ENCODE data around the gene SLC4A11. TPM values are rescaled to one million over a fixed set of nuclear protein-coding genes. Genes with fewer than 3 reads are reported as not detected.

Gene SLC4A11
- polyA plus RNA-seq, 1 experiment: 0.53 TPM

- no peak for DNase-seq (ENCODE audit: low read depth, low spot score)
- CTCF ChIA-PET: no interaction called here
- POLR2A ChIA-PET: no interaction called here
These were observed 9.8 kb downstream of the SLC4A11 start for GRCh38 chr20:3229158-3229557.

GRCh38 chr20:3228750-3229032, 10.3 kb downstream of the SLC4A11 start:
- no peaks in the 10 kb centered on the region for H3K27me3 ChIP-seq (ENCODE audit: control insufficient read depth, insufficient read depth, low read length)
- TF ChIP-seq CTCF (IDR thresholded peaks at IDR 0.05; ENCODE audit: low read depth, low read length): no peak
- no peak overlapping the region for H3K27ac ChIP-seq (ENCODE audit: low read depth, low read length)
- ChIA-PET POLR2A (no interaction called here), CTCF (no interaction called here)
- no peak overlapping the region for H3K4me3 ChIP-seq (ENCODE audit: low read depth, low read length)
- no peak for DNase-seq (ENCODE audit: low read depth, low spot score)
- H3K9me3 ChIP-seq (ENCODE audit: control insufficient read depth, insufficient read depth, low read length): no peaks in the 10 kb centered on the region; the same call in 1 of the 2 replicates

More at GRCh38 chr20:3229158-3229557, 9.8 kb downstream of the SLC4A11 start:
- TF ChIP-seq CTCF (IDR thresholded peaks at IDR 0.05; ENCODE audit: low read depth, low read length): no peak
- Histone ChIP-seq H3K9me3 (ENCODE audit: control insufficient read depth, insufficient read depth, low read length) (no peaks in the 10 kb centered on the region; the same call in 1 of the 2 replicates), H3K4me3 (ENCODE audit: low read depth, low read length) (no peak overlapping the region), H3K27me3 (ENCODE audit: control insufficient read depth, insufficient read depth, low read length) (no peaks in the 10 kb centered on the region), H3K27ac (ENCODE audit: low read depth, low read length) (no peak overlapping the region)

GRCh38 chr20:3227936-3228749, 10.8 kb downstream of the SLC4A11 start:
- DNase-seq (ENCODE audit: low read depth, low spot score): no peak
- POLR2A ChIA-PET: no interaction called here
- CTCF ChIA-PET: interaction anchor here (1.3 kb wide), 1 partner anchor 10 kb away, joined by 9 read pairs; no protein-coding TSS in a partner anchor

GRCh38 chr20:3227506-3227905, 11.5 kb downstream of the SLC4A11 start:
- H3K9me3 ChIP-seq (ENCODE audit: control insufficient read depth, insufficient read depth, low read length): no peaks in the 10 kb centered on the region; the same call in 1 of the 2 replicates
- no peaks in the 10 kb centered on the region for H3K27me3 ChIP-seq (ENCODE audit: control insufficient read depth, insufficient read depth, low read length)
- no peak for DNase-seq (ENCODE audit: low read depth, low spot score)
- no peak for TF ChIP-seq CTCF (IDR thresholded peaks at IDR 0.05; ENCODE audit: low read depth, low read length)
- no peak overlapping the region for H3K27ac ChIP-seq (ENCODE audit: low read depth, low read length)
- no peak overlapping the region for H3K4me3 ChIP-seq (ENCODE audit: low read depth, low read length)
- CTCF ChIA-PET: interaction anchor here (1.3 kb wide), 1 partner anchor 9 kb away, joined by 9 read pairs; no protein-coding TSS in a partner anchor
- POLR2A ChIA-PET: no interaction called here

More at GRCh38 chr20:3227936-3228749, 10.8 kb downstream of the SLC4A11 start:
- H3K27ac ChIP-seq (ENCODE audit: low read depth, low read length): no peak overlapping the region
- no peak for TF ChIP-seq CTCF (IDR thresholded peaks at IDR 0.05; ENCODE audit: low read depth, low read length)
- no peak overlapping the region for H3K4me3 ChIP-seq (ENCODE audit: low read depth, low read length)
- H3K27me3 ChIP-seq (ENCODE audit: control insufficient read depth, insufficient read depth, low read length): no peaks in the 10 kb centered on the region
- H3K9me3 ChIP-seq (ENCODE audit: control insufficient read depth, insufficient read depth, low read length): no peaks in the 10 kb centered on the region; the same call in 1 of the 2 replicates

GRCh38 chr20:3226864-3227263, 12.1 kb downstream of the SLC4A11 start:
- Histone ChIP-seq H3K9me3 (ENCODE audit: control insufficient read depth, insufficient read depth, low read length) (no peaks in the 10 kb centered on the region; the same call in 1 of the 2 replicates), H3K27ac (ENCODE audit: low read depth, low read length) (no peak overlapping the region), H3K4me3 (ENCODE audit: low read depth, low read length) (no peak overlapping the region), H3K27me3 (ENCODE audit: control insufficient read depth, insufficient read depth, low read length) (no peaks in the 10 kb centered on the region)
- no peak for TF ChIP-seq CTCF (IDR thresholded peaks at IDR 0.05; ENCODE audit: low read depth, low read length)
- DNase-seq (ENCODE audit: low read depth, low spot score): no peak
- ChIA-PET CTCF (interaction anchor here (1.3 kb wide), 1 partner anchor 8 kb away, joined by 9 read pairs; no protein-coding TSS in a partner anchor), POLR2A (no interaction called here)
